Measurements from ENCODE around the gene CDC73. TPM values are rescaled to one million over a fixed set of nuclear protein-coding genes. Genes with fewer than 3 reads are reported as not detected.

Gene CDC73
- total RNA-seq, 1 donor: 29.7 TPM

DNA sequence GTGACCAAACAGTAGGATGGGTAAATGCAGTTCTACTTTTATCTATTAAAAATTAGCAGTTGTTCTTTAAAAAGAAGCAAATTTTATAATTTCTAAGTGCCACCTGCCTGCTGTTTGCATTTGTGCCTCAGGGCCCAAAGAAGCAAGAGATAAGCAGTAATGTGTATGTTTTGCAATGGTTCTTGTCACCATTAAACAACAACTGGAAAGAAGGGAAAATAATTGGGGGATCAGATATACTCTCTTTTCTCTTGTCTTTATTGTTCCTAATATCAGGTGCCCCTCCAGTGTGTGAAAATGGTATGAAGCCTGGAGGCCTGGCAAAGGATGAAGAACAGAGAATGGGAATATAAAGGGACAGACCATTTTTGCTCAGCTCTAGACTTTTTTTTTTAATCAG, 55.0 kb downstream of the CDC73 start:
- TF ChIP-seq, protein P1, sequence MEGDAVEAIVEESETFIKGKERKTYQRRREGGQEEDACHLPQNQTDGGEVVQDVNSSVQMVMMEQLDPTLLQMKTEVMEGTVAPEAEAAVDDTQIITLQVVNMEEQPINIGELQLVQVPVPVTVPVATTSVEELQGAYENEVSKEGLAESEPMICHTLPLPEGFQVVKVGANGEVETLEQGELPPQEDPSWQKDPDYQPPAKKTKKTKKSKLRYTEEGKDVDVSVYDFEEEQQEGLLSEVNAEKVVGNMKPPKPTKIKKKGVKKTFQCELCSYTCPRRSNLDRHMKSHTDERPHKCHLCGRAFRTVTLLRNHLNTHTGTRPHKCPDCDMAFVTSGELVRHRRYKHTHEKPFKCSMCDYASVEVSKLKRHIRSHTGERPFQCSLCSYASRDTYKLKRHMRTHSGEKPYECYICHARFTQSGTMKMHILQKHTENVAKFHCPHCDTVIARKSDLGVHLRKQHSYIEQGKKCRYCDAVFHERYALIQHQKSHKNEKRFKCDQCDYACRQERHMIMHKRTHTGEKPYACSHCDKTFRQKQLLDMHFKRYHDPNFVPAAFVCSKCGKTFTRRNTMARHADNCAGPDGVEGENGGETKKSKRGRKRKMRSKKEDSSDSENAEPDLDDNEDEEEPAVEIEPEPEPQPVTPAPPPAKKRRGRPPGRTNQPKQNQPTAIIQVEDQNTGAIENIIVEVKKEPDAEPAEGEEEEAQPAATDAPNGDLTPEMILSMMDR (IDR thresholded peaks at IDR 0.05; ENCODE audit: extremely low read depth, low read depth, low read length): no peak
- Histone ChIP-seq H3K27me3 (ENCODE audit: insufficient read depth, low read length) (no peaks in the 10 kb centered on the region), H3K79me2 (ENCODE audit: insufficient read depth, low read length) (peaks cover 58% of the 10 kb centered on the region), H2AFZ (ENCODE audit: low read length) (no peak overlapping the region), H3K9me3 (ENCODE audit: low read depth, low read length) (no peaks in the 10 kb centered on the region), H3K4me3 (ENCODE audit: insufficient read depth, low read length) (no peak overlapping the region), H3K27ac (ENCODE audit: low read depth, low read length) (no peak overlapping the region), H4K20me1 (ENCODE audit: insufficient read depth, low read length) (peaks cover 5% of the 10 kb centered on the region), H3K36me3 (ENCODE audit: insufficient read depth, low read length) (peaks cover 4% of the 10 kb centered on the region), H3K4me2 (ENCODE audit: insufficient read depth, low read length) (no peak overlapping the region), H3K4me1 (ENCODE audit: insufficient read depth, low read length) (peaks cover 8% of the 10 kb centered on the region)
- peak; percentile 64 for DNase-seq (ENCODE audit: insufficient read length, low spot score, missing footprints)

- TF ChIP-seq, protein P1 (IDR thresholded peaks at IDR 0.05; ENCODE audit: extremely low read depth, low read depth, low read length): no peak
- H3K79me2 ChIP-seq (ENCODE audit: insufficient read depth, low read length): peaks cover 58% of the 10 kb centered on the region
- peaks cover 6% of the 10 kb centered on the region for H4K20me1 ChIP-seq (ENCODE audit: insufficient read depth, low read length)
- H3K27me3 ChIP-seq (ENCODE audit: insufficient read depth, low read length): no peaks in the 10 kb centered on the region
- no peaks in the 10 kb centered on the region for H3K36me3 ChIP-seq (ENCODE audit: insufficient read depth, low read length)
- H3K27ac ChIP-seq (ENCODE audit: low read depth, low read length): no peak overlapping the region
- no peak overlapping the region for H3K4me3 ChIP-seq (ENCODE audit: insufficient read depth, low read length)
- no peak overlapping the region for H3K4me2 ChIP-seq (ENCODE audit: insufficient read depth, low read length)
- peaks cover 8% of the 10 kb centered on the region for H3K4me1 ChIP-seq (ENCODE audit: insufficient read depth, low read length)
- H2AFZ ChIP-seq (ENCODE audit: low read length): no peak overlapping the region
- no peaks in the 10 kb centered on the region for H3K9me3 ChIP-seq (ENCODE audit: low read depth, low read length)
- DNase-seq (ENCODE audit: insufficient read length, low spot score, missing footprints): no peak
Observed at GRCh38 chr1:193179094-193179493, 57.3 kb downstream of the CDC73 start.

- DNase-seq (ENCODE audit: insufficient read length, low spot score, missing footprints): no peak
- peak overlapping the region; percentile 3 for H3K4me3 ChIP-seq (ENCODE audit: insufficient read depth, low read length)
- peak overlapping the region; percentile 47 for H3K27ac ChIP-seq (ENCODE audit: low read depth, low read length)
- no peaks in the 10 kb centered on the region for H3K9me3 ChIP-seq (ENCODE audit: low read depth, low read length)
- no peak overlapping the region for H2AFZ ChIP-seq (ENCODE audit: low read length)
- H3K4me2 ChIP-seq (ENCODE audit: insufficient read depth, low read length): peak overlapping the region; percentile 43
- H3K79me2 ChIP-seq (ENCODE audit: insufficient read depth, low read length): peaks cover 65% of the 10 kb centered on the region
- TF ChIP-seq, protein P1 (IDR thresholded peaks at IDR 0.05; ENCODE audit: extremely low read depth, low read depth, low read length): no peak
- H3K27me3 ChIP-seq (ENCODE audit: insufficient read depth, low read length): no peaks in the 10 kb centered on the region
- peaks cover 6% of the 10 kb centered on the region for H4K20me1 ChIP-seq (ENCODE audit: insufficient read depth, low read length)
- H3K36me3 ChIP-seq (ENCODE audit: insufficient read depth, low read length): no peaks in the 10 kb centered on the region
- peaks cover 17% of the 10 kb centered on the region for H3K4me1 ChIP-seq (ENCODE audit: insufficient read depth, low read length)
Observed at GRCh38 chr1:193181536-193181935, 59.7 kb downstream of the CDC73 start.

DNA sequence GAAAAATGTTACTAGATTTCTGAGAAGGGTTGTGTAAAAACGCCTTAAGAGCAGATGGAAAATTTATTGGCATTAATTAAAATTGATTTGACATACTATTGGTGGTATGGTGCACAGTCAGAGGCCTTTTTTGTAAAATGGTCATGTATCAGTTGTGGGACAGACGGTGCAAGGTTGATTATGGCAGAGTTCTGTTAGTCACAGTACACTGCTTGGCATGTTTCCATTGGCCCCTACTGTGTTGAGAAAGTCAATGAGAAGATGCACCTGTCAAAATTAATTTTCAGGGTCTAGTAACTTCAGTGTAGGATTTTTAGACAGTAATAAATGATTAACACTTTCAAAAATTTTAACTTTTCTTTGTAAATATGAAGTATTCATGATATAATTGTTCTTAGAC, 60.2 kb downstream of the CDC73 start:
- Histone ChIP-seq H3K27ac (ENCODE audit: low read depth, low read length) (peak overlapping the region; percentile 47), H4K20me1 (ENCODE audit: insufficient read depth, low read length) (peaks cover 6% of the 10 kb centered on the region), H3K9me3 (ENCODE audit: low read depth, low read length) (no peaks in the 10 kb centered on the region), H3K4me2 (ENCODE audit: insufficient read depth, low read length) (no peak overlapping the region), H3K79me2 (ENCODE audit: insufficient read depth, low read length) (peaks cover 64% of the 10 kb centered on the region), H3K27me3 (ENCODE audit: insufficient read depth, low read length) (no peaks in the 10 kb centered on the region), H2AFZ (ENCODE audit: low read length) (no peak overlapping the region), H3K4me1 (ENCODE audit: insufficient read depth, low read length) (peaks cover 20% of the 10 kb centered on the region), H3K4me3 (ENCODE audit: insufficient read depth, low read length) (no peak overlapping the region), H3K36me3 (ENCODE audit: insufficient read depth, low read length) (no peaks in the 10 kb centered on the region)
- DNase-seq (ENCODE audit: insufficient read length, low spot score, missing footprints): no peak
- TF ChIP-seq, protein P1 (IDR thresholded peaks at IDR 0.05; ENCODE audit: extremely low read depth, low read depth, low read length): no peak
